ENCODE measurements around the gene ZDHHC7. TPM values are rescaled to one million over a fixed set of nuclear protein-coding genes. Genes with fewer than 3 reads are reported as not detected.

Gene ZDHHC7
- total RNA-seq, 1 experiment from 2014 or later = 39.1 TPM

DNA sequence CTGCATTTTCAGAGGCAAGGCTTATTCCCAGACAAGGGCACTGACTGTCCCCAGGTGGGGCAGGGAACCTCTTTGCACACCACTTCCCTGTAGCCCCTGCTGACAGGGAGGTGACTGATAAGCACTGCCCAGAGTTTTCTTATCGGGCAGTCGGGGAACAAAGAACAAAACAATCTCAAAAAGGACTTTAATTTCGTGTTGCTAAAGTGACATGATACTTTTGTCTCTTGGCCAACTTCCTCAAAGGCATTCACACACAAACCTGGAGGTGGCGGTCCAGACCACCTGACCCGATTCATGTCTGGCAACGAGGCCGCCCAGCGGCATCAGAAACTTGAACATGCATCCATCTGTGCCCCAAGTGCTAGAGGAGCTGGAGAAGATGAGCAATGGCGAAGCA lies 28.9 kb downstream of the ZDHHC7 start:
- Histone ChIP-seq H4K20me1 (ENCODE audit: control insufficient read depth, insufficient read depth, insufficient read length) (no peaks in the 10 kb centered on the region), H2BK15ac (ENCODE audit: low read depth, low read length) (no peak overlapping the region), H3K14ac (ENCODE audit: insufficient read depth, low read length) (no peak overlapping the region), H2AK5ac (ENCODE audit: insufficient read length, low read length) (no peak overlapping the region), H3K4me2 (ENCODE audit: insufficient read depth, insufficient read length, low read length) (no peak overlapping the region), H3K9ac (ENCODE audit: extremely low read depth, insufficient read length, low read length) (no peak overlapping the region), H3K79me2 (ENCODE audit: insufficient read depth, low read length) (no peaks in the 10 kb centered on the region), H3K9me3 (ENCODE audit: control insufficient read depth, low read depth, low read length) (no peaks in the 10 kb centered on the region), H2BK120ac (ENCODE audit: low read depth, low read length, poor library complexity, severe bottlenecking) (no peak overlapping the region), H3K18ac (ENCODE audit: insufficient read length, low read depth, low read length) (no peak overlapping the region), H4K8ac (replicated peaks; ENCODE audit: insufficient read length, low read depth, low read length) (no peak overlapping the region), H3K4me1 (ENCODE audit: insufficient read depth, low read length) (no peaks in the 10 kb centered on the region), H2AFZ (ENCODE audit: low read length) (no peak overlapping the region), H2BK20ac (ENCODE audit: low read depth, low read length, poor library complexity, severe bottlenecking) (no peak overlapping the region), H3K4ac (ENCODE audit: low read depth, low read length) (no peak overlapping the region), H3K27me3 (ENCODE audit: insufficient read depth, low read length) (no peaks in the 10 kb centered on the region), H3K79me1 (ENCODE audit: insufficient read depth, low read depth, low read length, poor library complexity, severe bottlenecking) (no peaks in the 10 kb centered on the region), H4K91ac (ENCODE audit: insufficient read length, low read depth, low read length) (no peak overlapping the region), H3K27ac (ENCODE audit: insufficient read length, low read depth, low read length) (no peak overlapping the region), H2BK12ac (ENCODE audit: insufficient read length, low read depth, low read length) (no peak overlapping the region), H3T11ph (ENCODE audit: low read length) (no peak overlapping the region), H3K23ac (ENCODE audit: insufficient read length, low read depth, low read length) (no peak overlapping the region), H3K23me2 (ENCODE audit: insufficient read length, low read depth, low read length, poor library complexity, severe bottlenecking) (no peaks in the 10 kb centered on the region), H2BK5ac (ENCODE audit: insufficient read length, low read length) (no peak overlapping the region), H3K56ac (ENCODE audit: insufficient read length, low read depth, low read length) (no peak overlapping the region), H4K5ac (ENCODE audit: insufficient read length, low read depth, low read length) (no peak overlapping the region)
- Mint-ChIP-seq H3K9me3 (no peaks in the 10 kb centered on the region), H3K4me3 (no peak overlapping the region), H3K27me3 (ENCODE audit: low read depth) (no peaks in the 10 kb centered on the region), H3K4me1 (peaks cover 0 to 3% of the 10 kb centered on the region in 2 experiments; a peak in 2 of 4 replicates), H3K27ac (peak overlapping the region in 1 of 3 experiments; percentile 66; a peak in 3 of 7 replicates), H3K36me3 (ENCODE audit: insufficient read depth in 1 of 3, low read depth in 3 of 3) (peaks cover 24 to 63% (median 57%) of the 10 kb centered on the region in 3 experiments)
- TF ChIP-seq, protein P1, sequence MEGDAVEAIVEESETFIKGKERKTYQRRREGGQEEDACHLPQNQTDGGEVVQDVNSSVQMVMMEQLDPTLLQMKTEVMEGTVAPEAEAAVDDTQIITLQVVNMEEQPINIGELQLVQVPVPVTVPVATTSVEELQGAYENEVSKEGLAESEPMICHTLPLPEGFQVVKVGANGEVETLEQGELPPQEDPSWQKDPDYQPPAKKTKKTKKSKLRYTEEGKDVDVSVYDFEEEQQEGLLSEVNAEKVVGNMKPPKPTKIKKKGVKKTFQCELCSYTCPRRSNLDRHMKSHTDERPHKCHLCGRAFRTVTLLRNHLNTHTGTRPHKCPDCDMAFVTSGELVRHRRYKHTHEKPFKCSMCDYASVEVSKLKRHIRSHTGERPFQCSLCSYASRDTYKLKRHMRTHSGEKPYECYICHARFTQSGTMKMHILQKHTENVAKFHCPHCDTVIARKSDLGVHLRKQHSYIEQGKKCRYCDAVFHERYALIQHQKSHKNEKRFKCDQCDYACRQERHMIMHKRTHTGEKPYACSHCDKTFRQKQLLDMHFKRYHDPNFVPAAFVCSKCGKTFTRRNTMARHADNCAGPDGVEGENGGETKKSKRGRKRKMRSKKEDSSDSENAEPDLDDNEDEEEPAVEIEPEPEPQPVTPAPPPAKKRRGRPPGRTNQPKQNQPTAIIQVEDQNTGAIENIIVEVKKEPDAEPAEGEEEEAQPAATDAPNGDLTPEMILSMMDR (conservative IDR thresholded peaks at IDR 0.05) = no peak
- WGBS (ENCODE audit: extremely low coverage, insufficient read length, low lambda C conversion rate) = no CpG with 5 or more reads among the region's 9 CpGs
- DNase-seq = no peak

Measured in H9 (cell line).